ENCODE results near the gene EPHA4.

The EPHA4 gene

GRCh38 chr2:221374234-221374633 lies 197.9 kb downstream of the EPHA4 start:
- Histone ChIP-seq H2BK12ac (ENCODE audit: low read length in 2 of 2) (no peak overlapping the region), H3K23ac (ENCODE audit: low read length in 2 of 2) (no peak overlapping the region), H2AFZ (ENCODE audit: low read depth, low read length) (no peak overlapping the region), H2BK5ac (ENCODE audit: low read depth, low read length, poor library complexity, severe bottlenecking) (no peak overlapping the region), H3K9me3 (ENCODE audit: control insufficient read depth, low read length) (no peaks in the 10 kb centered on the region), H3K4ac (ENCODE audit: low read depth in 1 of 2, low read length in 2 of 2) (no peak overlapping the region), H3K9ac (ENCODE audit: low read length) (no peak overlapping the region), H3K4me3 (ENCODE audit: insufficient read depth in 1 of 2, low read depth in 1 of 2, low read length in 2 of 2) (no peak overlapping the region), H3K4me2 (ENCODE audit: low read length, poor library complexity, severe bottlenecking) (no peak overlapping the region), H3K27me3 (ENCODE audit: control insufficient read depth in 1 of 2, insufficient read depth in 1 of 2, low read length in 2 of 2) (no peaks in the 10 kb centered on the region), H4K91ac (ENCODE audit: low read length) (no peak overlapping the region), H2BK15ac (ENCODE audit: low read depth, poor library complexity, severe bottlenecking) (no peak overlapping the region), H4K8ac (ENCODE audit: low read length) (no peak overlapping the region), H3K4me1 (ENCODE audit: control insufficient read depth, insufficient read depth, low read depth, low read length) (no peaks in the 10 kb centered on the region), H2AK5ac (ENCODE audit: low read length, severe bottlenecking) (no peak overlapping the region), H3K27ac (ENCODE audit: low read length, poor library complexity, severe bottlenecking) (no peak overlapping the region), H3K36me3 (ENCODE audit: control insufficient read depth in 1 of 2, insufficient read depth in 2 of 2, low read depth in 1 of 2, low read length in 2 of 2) (no peaks in the 10 kb centered on the region), H3K18ac (ENCODE audit: low read depth in 1 of 2, low read length in 2 of 2) (no peak overlapping the region), H3K14ac (ENCODE audit: low read length in 2 of 2) (no peak overlapping the region), H3K79me1 (replicated peaks; ENCODE audit: low read length, poor library complexity, severe bottlenecking) (no peaks in the 10 kb centered on the region), H2BK120ac (ENCODE audit: low read depth, low read length) (no peak overlapping the region)
- DNase-seq: no peak
- WGBS: 91% methylated on average over 8 of the region's 9 CpGs

DNA sequence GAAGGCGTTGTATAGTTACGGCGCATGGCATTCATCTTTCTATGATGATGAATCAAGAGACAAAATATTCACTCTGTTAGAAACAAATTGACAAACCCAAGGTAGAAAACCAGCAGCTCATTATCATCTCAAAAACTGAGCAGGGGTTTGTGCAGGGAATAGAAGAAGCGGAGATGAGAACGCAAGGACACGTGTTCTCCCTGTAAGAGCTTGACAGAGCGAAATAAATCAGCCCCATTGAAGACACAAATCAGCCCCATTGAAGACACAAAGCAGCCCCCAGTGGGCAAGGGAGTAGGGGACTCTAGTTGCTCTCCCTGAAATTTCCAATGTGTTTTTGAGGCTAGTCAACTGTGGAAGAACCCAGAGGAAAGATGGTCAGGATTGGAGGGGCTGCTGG lies 199.2 kb downstream of the EPHA4 start:
- H3K9ac ChIP-seq (ENCODE audit: low read length): no peak overlapping the region
- 84% methylated on average over 3 of the region's 7 CpGs for WGBS
- no peak overlapping the region for H2BK120ac ChIP-seq (ENCODE audit: low read depth, low read length)
- no peak overlapping the region for H3K14ac ChIP-seq (ENCODE audit: low read length in 2 of 2)
- no peak overlapping the region for H3K18ac ChIP-seq (ENCODE audit: low read depth in 1 of 2, low read length in 2 of 2)
- H2BK5ac ChIP-seq (ENCODE audit: low read depth, low read length, poor library complexity, severe bottlenecking): no peak overlapping the region
- no peak overlapping the region for H2BK15ac ChIP-seq (ENCODE audit: low read depth, poor library complexity, severe bottlenecking)
- H3K36me3 ChIP-seq (ENCODE audit: control insufficient read depth in 1 of 2, insufficient read depth in 2 of 2, low read depth in 1 of 2, low read length in 2 of 2): no peaks in the 10 kb centered on the region
- H2AFZ ChIP-seq (ENCODE audit: low read depth, low read length): no peak overlapping the region
- H3K79me1 ChIP-seq (replicated peaks; ENCODE audit: low read length, poor library complexity, severe bottlenecking): no peaks in the 10 kb centered on the region
- H3K27me3 ChIP-seq (ENCODE audit: control insufficient read depth in 1 of 2, insufficient read depth in 1 of 2, low read length in 2 of 2): peaks cover 0 to 2% of the 10 kb centered on the region in 2 experiments
- H3K4me3 ChIP-seq (ENCODE audit: insufficient read depth in 1 of 2, low read depth in 1 of 2, low read length in 2 of 2): no peak overlapping the region
- no peaks in the 10 kb centered on the region for H3K4me1 ChIP-seq (ENCODE audit: control insufficient read depth, insufficient read depth, low read depth, low read length)
- no peak overlapping the region for H3K27ac ChIP-seq (ENCODE audit: low read length, poor library complexity, severe bottlenecking)
- no peak overlapping the region for H3K23ac ChIP-seq (ENCODE audit: low read length in 2 of 2)
- H3K4me2 ChIP-seq (ENCODE audit: low read length, poor library complexity, severe bottlenecking): no peak overlapping the region
- no peak overlapping the region for H3K4ac ChIP-seq (ENCODE audit: low read depth in 1 of 2, low read length in 2 of 2)
- H3K9me3 ChIP-seq (ENCODE audit: control insufficient read depth, low read length): no peaks in the 10 kb centered on the region
- no peak overlapping the region for H2BK12ac ChIP-seq (ENCODE audit: low read length in 2 of 2)
- DNase-seq: no peak
- no peak overlapping the region for H4K8ac ChIP-seq (ENCODE audit: low read length)
- H2AK5ac ChIP-seq (ENCODE audit: low read length, severe bottlenecking): no peak overlapping the region
- no peak overlapping the region for H4K91ac ChIP-seq (ENCODE audit: low read length)

DNA sequence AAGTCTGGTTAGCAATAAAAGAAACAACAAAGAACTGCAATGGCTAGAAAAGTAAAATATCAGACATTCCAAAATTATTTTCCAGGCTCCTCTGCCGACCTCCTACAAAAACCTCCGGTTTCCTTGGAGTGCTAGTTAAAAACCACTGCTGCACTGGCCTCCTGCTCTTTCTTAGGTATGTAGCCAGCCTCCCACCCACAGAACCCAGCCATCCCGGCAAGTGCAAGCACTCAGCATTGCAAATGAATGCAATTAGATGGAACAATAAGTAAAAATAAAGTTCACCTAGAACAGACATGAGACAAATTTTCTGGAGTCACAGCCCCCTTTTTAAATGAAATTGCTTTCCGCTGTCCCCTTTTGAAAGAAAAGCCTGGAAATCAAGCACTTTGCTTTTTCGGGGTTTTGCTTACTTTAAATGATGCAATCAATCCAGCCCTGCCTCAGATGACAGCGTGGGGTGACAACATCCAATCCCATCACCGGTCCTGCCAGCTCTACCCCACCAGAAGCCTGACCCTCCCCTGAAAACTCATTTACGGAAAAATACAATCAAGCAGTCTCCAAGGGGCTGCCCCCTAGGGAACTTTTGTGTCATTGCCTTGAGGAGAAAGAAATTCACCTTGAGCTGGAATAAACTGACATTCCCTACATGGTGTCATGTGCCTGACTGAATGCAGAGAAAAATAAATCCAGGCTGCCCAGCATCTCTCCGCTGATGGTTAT lies 199.8 kb downstream of the EPHA4 start:
- Histone ChIP-seq H3K9ac (ENCODE audit: low read length) (no peak overlapping the region), H2BK5ac (ENCODE audit: low read depth, low read length, poor library complexity, severe bottlenecking) (no peak overlapping the region), H2BK120ac (ENCODE audit: low read depth, low read length) (no peak overlapping the region), H2AFZ (ENCODE audit: low read depth, low read length) (no peak overlapping the region), H2BK12ac (ENCODE audit: low read length in 2 of 2) (no peak overlapping the region), H3K18ac (ENCODE audit: low read depth in 1 of 2, low read length in 2 of 2) (no peak overlapping the region), H3K4ac (ENCODE audit: low read depth in 1 of 2, low read length in 2 of 2) (no peak overlapping the region), H2BK15ac (ENCODE audit: low read depth, poor library complexity, severe bottlenecking) (no peak overlapping the region), H3K4me2 (ENCODE audit: low read length, poor library complexity, severe bottlenecking) (no peak overlapping the region), H4K91ac (ENCODE audit: low read length) (no peak overlapping the region), H3K23ac (ENCODE audit: low read length in 2 of 2) (no peak overlapping the region), H3K27me3 (ENCODE audit: control insufficient read depth in 1 of 2, insufficient read depth in 1 of 2, low read length in 2 of 2) (peaks cover 0 to 2% of the 10 kb centered on the region in 2 experiments), H4K8ac (ENCODE audit: low read length) (no peak overlapping the region), H3K36me3 (ENCODE audit: control insufficient read depth in 1 of 2, insufficient read depth in 2 of 2, low read depth in 1 of 2, low read length in 2 of 2) (no peaks in the 10 kb centered on the region), H3K9me3 (ENCODE audit: control insufficient read depth, low read length) (no peaks in the 10 kb centered on the region), H2AK5ac (ENCODE audit: low read length, severe bottlenecking) (no peak overlapping the region), H3K27ac (ENCODE audit: low read length, poor library complexity, severe bottlenecking) (no peak overlapping the region), H3K14ac (ENCODE audit: low read length in 2 of 2) (no peak overlapping the region), H3K4me1 (ENCODE audit: control insufficient read depth, insufficient read depth, low read depth, low read length) (no peaks in the 10 kb centered on the region), H3K79me1 (replicated peaks; ENCODE audit: low read length, poor library complexity, severe bottlenecking) (no peaks in the 10 kb centered on the region), H3K4me3 (ENCODE audit: insufficient read depth in 1 of 2, low read depth in 1 of 2, low read length in 2 of 2) (no peak overlapping the region)
- DNase-seq: no peak
- 53% methylated on average over 9 of the region's 9 CpGs for WGBS

- DNase-seq: no peak
- Histone ChIP-seq H4K91ac (ENCODE audit: low read length) (no peak overlapping the region), H2BK5ac (ENCODE audit: low read depth, low read length, poor library complexity, severe bottlenecking) (no peak overlapping the region), H3K27ac (ENCODE audit: low read length, poor library complexity, severe bottlenecking) (no peak overlapping the region), H2BK15ac (ENCODE audit: low read depth, poor library complexity, severe bottlenecking) (no peak overlapping the region), H4K8ac (ENCODE audit: low read length) (no peak overlapping the region), H3K9me3 (ENCODE audit: control insufficient read depth, low read length) (no peaks in the 10 kb centered on the region), H3K23ac (ENCODE audit: low read length in 2 of 2) (no peak overlapping the region), H3K27me3 (ENCODE audit: control insufficient read depth in 1 of 2, insufficient read depth in 1 of 2, low read length in 2 of 2) (peaks cover 0 to 2% of the 10 kb centered on the region in 2 experiments), H3K36me3 (ENCODE audit: control insufficient read depth in 1 of 2, insufficient read depth in 2 of 2, low read depth in 1 of 2, low read length in 2 of 2) (no peaks in the 10 kb centered on the region), H2AK5ac (ENCODE audit: low read length, severe bottlenecking) (no peak overlapping the region), H2BK12ac (ENCODE audit: low read length in 2 of 2) (peak overlapping the region in 1 of 2 experiments; percentile 29), H3K4ac (ENCODE audit: low read depth in 1 of 2, low read length in 2 of 2) (no peak overlapping the region), H3K79me1 (replicated peaks; ENCODE audit: low read length, poor library complexity, severe bottlenecking) (no peaks in the 10 kb centered on the region), H3K4me1 (ENCODE audit: control insufficient read depth, insufficient read depth, low read depth, low read length) (no peaks in the 10 kb centered on the region), H3K4me2 (ENCODE audit: low read length, poor library complexity, severe bottlenecking) (no peak overlapping the region), H3K9ac (ENCODE audit: low read length) (no peak overlapping the region), H3K18ac (ENCODE audit: low read depth in 1 of 2, low read length in 2 of 2) (no peak overlapping the region), H3K14ac (ENCODE audit: low read length in 2 of 2) (no peak overlapping the region), H2AFZ (ENCODE audit: low read depth, low read length) (no peak overlapping the region), H2BK120ac (ENCODE audit: low read depth, low read length) (no peak overlapping the region), H3K4me3 (ENCODE audit: insufficient read depth in 1 of 2, low read depth in 1 of 2, low read length in 2 of 2) (no peak overlapping the region)
- WGBS: 93% methylated on average over 6 of the region's 6 CpGs
These were observed 200.8 kb downstream of the EPHA4 start for GRCh38 chr2:221371347-221371746.
